ENCODE results near the gene MAP1B.
"Not testable (repeated sequence)": the region's sequence is repeated elsewhere in the genome, so short reads cannot be mapped to it uniquely, and the experiment has no call there.

The MAP1B gene

GRCh38 chr5:72166070-72166979 is 59.0 kb downstream of the MAP1B start:
- peak; percentile 83 for DNase-seq

DNA sequence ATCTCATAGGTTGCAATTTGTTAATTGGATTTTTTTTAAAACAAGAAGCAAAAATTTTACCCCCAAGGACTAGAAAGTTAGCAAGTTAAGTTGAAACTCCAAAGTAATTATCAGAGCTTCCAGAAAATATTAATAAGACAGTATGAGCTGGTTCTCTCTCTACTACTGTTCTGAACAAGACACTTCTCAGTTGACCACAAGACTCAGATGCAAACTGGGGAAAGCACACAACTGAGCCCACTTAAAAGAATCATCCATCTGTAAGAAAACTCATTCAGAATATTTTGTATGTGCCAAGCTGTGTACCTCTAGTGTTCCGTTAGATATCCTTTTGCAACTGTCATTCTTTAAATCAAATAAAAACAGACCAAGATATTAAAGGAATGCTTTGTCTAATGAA is 60.0 kb downstream of the MAP1B start:
- no peak for DNase-seq

- DNase-seq, result no peak
These were observed 60.5 kb downstream of the MAP1B start for GRCh38 chr5:72167804-72168203.

DNA sequence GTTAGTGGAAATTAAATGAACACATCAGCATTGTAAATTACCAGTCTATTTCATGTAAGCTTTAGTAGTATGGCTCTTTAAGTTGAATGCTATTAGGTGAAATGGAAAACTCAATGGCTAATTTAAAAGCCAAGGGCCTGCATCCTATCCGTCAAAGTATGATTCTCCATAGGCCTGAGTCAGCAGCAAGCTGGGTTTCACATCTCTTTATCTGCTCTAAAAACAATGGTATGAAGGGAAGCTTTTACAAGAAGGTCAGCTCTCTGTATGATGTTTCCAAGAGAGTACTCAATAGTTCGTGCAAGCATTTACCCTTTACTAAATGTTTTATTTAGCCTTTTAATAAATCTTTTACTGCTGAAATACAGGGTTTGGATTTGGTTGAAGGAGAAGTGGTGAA is 62.8 kb downstream of the MAP1B start:
- DNase-seq, result no peak

GRCh38 chr5:72171181-72171580 is 63.9 kb downstream of the MAP1B start:
- DNase-seq, result not testable (repeated sequence)

- DNase-seq, result no peak
These were observed 64.4 kb downstream of the MAP1B start for GRCh38 chr5:72171667-72172066.

GRCh38 chr5:72172786-72173185 is 65.5 kb downstream of the MAP1B start:
- no peak for DNase-seq

- no peak for DNase-seq
These were observed 70.3 kb downstream of the MAP1B start for GRCh38 chr5:72177538-72177937.

DNA sequence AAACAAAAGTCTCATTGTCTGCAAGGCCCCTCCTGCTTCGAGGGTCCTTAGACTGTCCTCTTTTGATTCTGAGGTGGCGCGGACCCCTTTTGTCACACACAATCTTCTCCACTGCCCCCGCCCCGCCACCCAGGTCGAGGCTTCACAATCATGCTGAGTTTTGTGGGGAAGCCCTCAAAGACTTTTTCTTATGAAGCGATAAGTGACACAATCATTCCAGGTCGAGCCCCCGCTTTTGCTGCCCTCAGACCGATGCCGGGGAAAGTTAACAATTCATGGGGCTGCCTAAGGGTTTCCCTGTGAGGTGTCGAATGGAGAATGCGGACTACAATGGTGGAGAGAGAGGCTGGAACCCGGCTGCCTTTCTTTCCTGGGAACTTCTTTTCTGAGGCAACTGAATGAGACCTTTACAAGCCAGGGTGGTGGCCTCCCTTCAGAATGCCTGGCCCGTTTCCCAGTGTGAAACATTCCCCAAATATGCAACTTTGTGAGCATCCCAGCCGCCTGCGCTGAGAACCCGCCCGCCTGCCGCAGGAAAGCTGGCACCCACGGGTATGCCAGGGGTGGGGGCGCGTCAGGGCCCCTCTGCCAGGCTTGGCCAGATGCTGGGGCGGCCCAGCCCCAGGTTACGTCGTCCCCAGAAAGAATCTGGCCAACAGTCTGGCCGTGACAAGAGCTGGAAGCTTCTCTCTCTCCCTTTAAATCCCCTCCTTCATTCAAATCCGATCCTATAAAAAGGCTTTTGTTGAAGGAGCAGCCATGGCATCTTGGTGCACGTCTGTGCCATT is 71.9 kb downstream of the MAP1B start:
- no peak for DNase-seq

- no peak for DNase-seq
These were observed 72.7 kb downstream of the MAP1B start for GRCh38 chr5:72179816-72180440.

DNA sequence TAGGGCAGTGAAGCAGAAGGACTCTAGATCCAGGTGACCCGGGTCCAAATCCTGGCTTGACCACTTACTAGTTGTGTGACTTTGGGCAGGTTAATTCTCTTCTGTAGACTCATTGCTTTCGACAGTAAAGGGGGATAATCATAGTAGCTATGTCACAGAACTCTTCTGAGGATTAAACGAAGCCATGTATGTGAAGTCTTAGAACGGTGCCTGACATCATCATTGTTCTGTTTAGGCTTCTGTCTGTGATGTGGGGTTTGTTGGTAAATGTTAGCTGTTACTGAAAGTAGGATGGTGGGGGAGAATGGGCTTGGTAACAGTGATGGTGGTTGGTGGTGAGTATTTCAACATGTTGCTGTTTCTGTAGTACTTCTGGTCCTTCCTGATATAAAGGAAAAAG is 73.7 kb downstream of the MAP1B start:
- DNase-seq, result no peak

GRCh38 chr5:72182686-72183085 is 75.4 kb downstream of the MAP1B start:
- DNase-seq, result no peak

DNA sequence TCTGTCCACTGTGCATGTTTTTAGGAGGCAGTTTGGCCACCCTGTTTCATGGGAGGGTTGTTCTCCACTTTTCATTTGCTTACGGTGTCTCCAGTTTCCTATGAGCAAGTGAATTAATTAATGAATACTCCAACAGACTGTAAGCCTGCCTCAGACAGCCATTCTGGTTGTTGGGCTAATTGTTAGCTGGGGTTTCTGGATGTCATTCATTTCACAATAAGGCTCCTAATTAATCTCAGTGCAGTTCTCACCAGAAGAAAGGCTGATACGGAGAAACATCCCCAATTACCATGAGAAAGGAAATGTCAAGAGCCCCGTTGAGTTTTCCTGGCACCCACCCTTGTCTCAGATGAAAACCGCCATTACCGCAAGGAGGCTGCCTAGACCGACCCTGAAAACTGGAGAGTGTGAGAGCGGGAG is 75.8 kb downstream of the MAP1B start:
- DNase-seq, result no peak

- DNase-seq, result no peak
These were observed 77.1 kb downstream of the MAP1B start for GRCh38 chr5:72184408-72184807.

DNA sequence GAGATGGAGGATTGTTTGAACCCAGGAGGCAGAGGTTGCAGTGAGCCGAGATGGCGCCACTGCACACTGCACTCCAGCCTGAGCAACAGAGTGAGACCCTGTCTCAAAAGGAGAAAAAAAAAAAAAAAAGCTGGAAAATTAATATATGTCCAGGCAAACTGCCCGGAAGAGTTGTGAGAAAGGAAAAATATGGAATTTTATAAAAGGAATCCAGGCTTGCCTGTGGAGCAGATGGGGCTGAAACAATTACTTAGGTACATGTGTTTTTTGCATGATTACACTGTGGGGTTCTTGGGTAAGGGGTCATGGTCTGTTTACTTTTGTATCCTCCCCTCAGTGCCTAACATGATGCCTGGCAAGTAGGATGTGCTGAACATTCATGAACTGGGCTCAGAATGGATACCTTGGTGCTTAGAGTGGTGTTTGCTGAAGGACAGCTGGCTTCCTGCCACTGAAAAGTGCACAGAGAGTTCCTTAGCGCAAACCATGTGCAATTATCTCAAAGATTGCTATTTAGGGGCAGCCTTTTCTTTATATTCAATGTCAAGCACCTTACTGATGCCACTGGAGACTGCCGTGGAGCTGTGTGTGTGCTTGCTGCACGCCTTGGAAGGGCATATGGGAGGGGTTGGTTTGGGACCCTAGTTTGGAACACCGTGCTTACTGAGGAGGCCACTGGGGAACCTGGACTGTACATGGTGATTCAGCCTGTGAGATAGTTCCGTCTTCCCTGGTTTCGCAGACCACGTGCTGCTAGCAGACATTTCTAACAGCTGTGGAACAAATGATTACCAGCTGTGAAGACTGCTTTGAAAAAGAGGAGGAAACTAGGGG is 78.4 kb downstream of the MAP1B start:
- peak; percentile 14 for DNase-seq

DNA sequence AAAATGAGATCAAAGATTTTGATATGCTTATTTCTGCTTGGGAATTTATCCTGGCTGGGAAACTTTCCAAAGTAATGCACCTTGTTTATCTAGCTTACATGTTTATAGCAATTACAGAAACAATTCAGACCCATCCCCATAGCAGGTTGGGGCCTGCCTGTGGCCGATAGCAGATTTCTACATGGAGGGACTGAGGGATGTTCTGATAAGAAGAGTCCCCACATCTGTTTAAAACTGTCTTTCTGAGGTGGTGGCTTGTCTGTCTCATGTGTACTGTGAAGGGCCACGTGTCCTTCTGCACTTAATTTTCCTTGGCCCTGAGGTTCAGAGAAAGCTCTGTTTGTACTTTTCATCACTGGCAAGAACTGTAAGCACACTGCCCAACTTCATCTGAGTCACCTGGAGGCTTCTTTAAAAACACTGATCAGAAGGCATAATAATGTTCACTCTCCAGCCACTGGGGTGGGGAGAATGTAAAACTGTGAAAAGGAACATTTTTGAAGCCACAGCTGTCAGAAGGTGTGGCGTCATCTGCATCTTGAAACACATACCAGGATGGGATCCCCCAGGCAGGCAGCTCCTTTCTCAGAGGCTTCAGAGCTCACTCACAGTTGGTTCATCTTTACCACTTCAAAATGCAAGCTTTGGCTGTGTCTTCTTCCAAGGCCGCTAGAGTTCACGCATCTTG is 80.3 kb downstream of the MAP1B start:
- no peak for DNase-seq

DNA sequence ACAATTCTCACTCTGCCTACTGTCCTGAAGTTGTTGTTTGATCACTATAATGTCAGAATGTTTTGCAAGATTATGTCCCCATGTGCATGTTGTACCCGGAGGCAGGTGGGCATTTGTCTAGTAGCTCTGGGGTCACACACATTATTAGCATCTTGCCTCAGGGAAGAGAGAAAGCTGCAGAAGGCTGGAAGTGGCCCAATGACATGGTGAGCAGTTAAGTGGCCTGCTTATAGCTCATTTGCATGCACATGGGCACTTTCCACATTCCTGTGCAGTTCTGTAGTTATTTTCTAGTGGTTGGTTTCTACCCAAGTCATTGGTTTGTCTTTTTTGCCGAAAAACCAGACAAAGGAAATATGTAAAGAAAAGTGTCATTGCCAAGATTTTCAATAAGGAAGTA is 80.9 kb downstream of the MAP1B start:
- DNase-seq, result no peak

GRCh38 chr5:72189146-72189545 is 81.9 kb downstream of the MAP1B start:
- no peak for DNase-seq

GRCh38 chr5:72191404-72191803 is 84.1 kb downstream of the MAP1B start:
- no peak for DNase-seq

- no peak for DNase-seq
These were observed 87.6 kb downstream of the MAP1B start for GRCh38 chr5:72194846-72195245.

DNA sequence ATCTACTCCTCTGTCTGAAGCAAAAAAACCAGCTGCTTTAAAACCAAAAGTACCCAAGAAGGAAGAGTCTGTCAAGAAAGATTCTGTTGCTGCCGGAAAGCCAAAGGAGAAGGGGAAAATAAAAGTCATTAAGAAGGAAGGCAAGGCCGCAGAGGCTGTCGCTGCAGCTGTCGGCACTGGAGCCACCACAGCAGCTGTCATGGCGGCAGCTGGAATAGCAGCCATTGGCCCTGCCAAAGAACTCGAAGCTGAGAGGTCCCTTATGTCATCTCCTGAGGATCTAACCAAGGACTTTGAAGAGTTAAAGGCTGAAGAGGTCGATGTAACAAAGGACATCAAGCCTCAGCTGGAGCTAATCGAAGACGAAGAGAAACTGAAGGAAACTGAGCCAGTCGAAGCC is 88.3 kb downstream of the MAP1B start:
- DNase-seq, result no peak

GRCh38 chr5:72197393-72197792 is 90.1 kb downstream of the MAP1B start:
- no peak for DNase-seq

Measured in DMS79 (cell line).